ELR (cell line): ENCODE measurements around the gene NTN1.

Source experiments
- DNase-seq: peaks from one replicate; pipeline ENCODE4 v3.0.0-alpha.2; 2015; ENCODE audit warnings: low read depth

Gene NTN1

DNA sequence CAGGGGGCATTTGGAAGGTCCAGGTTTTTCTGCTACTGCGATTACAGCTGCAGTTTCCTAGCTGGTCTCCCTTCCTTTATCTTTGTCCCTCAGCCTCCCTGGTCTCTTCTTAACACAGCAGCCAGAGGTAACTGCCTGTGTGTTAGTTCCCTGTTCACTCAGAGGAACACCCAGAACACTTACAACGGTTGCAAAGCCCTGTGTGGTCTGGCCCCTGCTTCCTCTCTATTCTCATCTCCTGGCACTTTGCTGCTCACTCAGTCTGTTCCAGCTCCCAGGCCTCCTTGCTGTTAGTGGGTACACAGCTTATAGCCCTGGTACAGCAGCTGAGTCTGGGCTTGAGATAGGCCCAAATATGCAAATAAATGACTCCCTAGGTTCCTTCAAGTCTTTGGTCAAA lies 16.4 kb downstream of the NTN1 start:
- DNase-seq = no peak

DNA sequence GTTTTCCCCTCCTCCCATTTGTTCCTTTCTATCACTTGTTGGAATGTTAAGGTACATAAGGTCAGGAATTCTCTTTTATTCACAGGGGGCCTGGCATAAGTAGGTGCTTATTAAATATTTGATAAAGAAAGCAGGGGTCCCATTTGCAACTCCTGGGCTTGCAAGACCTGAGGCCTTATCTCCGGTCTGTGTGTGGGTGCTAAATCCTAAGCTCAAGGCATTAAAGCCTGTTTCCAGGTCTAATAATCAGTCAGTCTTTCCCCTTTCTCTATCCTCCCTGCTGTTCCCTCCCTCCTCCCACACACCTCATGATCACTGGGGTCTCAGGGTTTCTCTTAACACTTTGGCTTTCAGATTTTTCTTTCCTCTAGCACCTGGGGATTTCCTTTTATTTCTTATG lies 17.1 kb downstream of the NTN1 start:
- DNase-seq = no peak

DNA sequence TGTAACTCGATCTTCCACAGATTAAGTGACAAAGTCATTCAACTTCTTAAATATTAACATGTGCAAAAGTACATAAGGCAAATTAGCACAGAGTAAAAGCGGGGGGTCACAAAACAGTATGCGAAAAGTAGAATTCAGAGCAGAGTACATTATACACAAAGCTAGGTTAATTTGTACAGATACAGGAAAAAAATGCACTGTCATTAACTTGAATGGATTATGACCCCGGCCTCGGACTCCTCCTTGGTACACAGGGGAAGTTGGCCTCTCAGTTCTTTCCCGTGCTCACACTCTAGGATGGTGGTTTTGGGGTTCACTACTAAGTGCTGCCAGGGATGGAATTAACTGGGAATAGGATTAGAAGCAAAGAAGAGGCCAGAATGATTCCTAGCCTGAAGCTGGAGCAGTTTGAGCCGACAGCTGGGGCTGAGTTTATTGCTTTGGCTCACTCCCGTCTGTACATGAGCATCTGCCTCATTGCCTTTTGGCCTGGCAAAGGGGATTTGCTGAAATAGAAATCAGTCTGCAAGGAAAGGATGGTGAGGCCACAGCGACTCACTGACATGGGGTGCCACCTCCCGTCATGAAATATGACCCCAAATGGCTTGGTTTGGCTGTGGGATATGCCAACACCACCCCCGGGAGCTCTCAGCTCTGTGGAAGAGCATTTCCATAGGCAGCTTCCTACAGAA lies 23.6 kb downstream of the NTN1 start:
- no peak for DNase-seq

DNA sequence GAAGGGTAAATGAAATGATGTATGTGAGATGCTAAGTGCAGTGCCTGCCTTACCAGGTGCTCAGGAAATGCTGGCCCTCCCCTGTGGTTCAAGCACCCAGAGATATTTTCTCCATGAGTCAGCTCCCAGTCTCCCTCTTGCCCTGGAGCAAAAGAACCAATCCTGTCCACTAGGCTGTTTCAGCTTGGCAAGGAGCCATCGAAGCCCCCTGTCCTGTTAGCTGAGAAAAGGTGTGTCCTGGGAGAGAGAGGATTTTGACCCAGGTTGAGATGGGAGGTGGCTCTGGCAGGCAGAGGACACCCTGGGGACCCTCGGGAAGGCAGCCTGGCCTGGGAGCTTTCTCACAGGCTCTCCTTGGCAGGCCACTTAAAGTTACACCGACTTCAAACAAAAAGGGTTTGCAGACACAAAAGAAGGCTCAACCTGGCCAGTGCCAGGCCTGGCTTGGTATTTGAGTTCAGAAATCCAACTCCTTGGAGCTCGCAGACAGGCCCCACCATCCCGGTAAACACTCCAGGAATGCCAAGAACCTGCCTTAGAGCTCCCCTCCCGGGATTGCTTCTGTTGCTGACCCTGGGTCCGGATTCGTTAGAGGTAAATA lies 29.6 kb downstream of the NTN1 start:
- DNase-seq = peak; percentile 66

DNA sequence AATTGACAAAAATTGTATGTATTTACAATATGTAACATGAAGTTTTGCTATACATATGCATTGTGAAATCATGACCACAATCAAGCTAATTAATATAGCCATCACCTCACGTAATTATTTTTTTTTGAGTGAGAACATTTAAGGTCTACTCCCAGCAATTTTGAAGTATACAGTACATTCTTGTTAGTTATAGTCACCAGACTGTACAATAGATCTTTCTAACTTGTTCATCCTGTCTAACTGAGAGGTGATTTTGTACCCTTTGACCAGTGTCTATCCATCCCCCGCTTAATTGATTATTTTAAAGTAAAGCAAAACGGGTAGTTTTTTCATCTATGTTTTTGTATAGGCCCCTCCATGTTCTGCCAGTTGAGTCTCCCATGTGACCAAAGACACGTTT lies 30.3 kb downstream of the NTN1 start:
- no peak for DNase-seq

DNA sequence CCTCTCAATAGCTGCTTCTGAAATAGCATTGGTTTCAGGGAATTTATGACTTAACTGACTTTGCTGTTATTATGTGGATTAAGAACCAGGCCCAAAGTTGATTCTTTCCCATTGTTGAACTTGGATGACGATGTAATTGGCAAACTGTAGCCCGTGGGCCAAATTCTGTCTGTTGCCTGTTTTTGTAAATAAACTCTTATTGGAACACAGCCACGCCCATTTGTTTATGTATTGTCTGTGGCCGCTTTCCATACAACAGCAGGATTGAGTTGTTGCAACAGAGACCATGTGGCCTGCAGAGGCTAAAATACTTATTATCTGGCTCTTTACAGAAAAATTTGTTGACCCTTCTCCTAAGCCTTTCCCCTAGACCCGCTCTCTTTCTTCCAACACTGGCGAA lies 31.6 kb downstream of the NTN1 start:
- DNase-seq = no peak

DNA sequence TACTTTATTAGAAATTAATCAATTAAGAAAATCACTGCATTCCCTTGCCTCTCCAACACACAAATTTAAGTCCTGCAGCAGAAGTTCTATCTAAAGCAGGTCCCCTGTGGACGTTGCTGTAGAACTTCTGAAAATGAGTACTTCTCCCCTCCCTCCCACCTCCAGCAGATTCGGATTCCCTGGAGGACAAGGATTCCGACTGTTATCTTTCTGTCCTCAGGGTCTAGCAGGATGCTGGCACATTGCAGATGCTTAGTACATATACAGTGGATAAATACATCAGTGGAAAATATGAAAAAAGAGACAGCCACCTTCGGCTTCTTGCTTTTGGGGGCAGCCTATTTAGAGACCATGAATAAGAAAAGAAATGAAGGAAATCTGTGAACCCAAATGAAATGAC lies 32.1 kb downstream of the NTN1 start:
- DNase-seq = no peak

DNA sequence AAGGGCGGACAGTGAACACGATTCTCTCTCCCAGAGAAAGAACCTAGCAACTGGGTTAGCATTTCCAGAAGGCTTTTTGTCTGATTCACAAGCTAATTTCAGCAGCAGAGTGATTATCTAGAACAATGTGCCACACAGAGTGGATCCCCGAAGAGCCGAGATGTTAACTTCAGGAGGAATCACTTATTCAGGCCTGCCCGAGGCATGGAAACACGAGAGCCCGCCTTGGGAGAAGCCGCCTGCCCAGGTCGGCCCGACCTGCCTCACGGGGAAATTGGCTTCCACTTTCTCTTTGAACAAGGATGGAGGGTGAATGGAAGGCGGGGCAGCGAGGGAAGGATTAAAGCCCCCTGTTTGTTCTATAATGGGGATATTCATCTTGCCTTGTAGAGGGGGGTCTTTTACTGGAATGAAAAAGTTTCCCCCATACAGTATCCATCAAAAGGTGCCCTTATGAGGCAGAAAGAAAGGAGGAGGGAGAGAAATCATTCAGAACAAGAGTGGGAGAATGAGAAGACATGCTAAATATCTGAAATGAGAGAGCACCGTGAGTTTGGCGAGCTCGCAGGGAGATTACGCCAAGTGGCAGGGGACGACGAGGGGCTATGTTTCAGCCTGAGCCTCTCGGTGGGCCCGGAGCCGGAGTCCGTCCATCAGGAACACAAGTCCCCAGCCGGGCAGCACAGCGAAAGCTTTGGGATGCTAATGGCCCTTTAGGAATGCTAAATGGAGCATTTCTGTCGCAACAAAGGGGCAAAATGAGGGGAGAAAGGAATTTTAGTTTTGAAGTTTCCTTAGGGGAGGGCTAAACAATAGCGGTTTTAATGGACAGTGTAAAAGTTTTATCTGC lies 33.0 kb downstream of the NTN1 start:
- no peak for DNase-seq

DNA sequence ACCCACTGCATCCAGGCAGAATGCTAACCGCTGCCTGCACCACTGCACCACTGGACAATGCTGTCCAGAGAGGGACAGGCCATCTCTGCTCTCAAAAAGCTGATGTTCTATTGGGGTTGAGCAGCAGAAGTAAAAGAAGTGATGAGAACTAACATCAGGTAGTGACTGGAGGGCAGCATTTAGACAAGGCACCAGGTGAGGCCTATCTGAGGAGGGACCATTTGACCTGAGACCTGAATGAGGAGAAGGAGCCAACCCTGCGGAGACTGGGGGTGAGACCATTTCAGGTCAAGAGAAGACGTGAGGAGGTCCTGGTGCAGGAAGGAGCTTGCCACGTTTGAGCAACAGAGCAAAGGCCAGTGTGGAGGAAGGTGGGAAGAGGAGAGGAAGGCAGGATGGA lies 34.0 kb downstream of the NTN1 start:
- DNase-seq = no peak

DNA sequence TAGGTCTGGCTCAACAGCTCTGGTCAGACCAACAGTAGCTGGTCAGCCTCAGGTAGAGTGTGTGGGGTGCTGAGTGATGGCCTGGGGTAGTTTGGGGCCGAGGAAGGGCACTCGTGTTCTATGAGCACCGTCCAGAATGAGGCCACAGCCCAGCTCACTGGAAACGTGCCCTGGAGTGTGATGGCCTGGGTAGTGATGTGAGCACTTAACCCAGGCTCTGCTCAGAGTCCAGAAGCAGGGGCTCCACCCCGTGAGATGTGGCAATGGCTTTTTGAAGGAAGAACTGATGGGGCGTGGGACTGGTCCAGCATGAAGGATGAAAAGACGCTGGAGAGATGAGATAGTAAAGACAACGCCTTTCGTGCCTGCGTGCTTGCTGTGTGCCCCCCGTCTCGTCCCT lies 35.3 kb downstream of the NTN1 start:
- no peak for DNase-seq

DNA sequence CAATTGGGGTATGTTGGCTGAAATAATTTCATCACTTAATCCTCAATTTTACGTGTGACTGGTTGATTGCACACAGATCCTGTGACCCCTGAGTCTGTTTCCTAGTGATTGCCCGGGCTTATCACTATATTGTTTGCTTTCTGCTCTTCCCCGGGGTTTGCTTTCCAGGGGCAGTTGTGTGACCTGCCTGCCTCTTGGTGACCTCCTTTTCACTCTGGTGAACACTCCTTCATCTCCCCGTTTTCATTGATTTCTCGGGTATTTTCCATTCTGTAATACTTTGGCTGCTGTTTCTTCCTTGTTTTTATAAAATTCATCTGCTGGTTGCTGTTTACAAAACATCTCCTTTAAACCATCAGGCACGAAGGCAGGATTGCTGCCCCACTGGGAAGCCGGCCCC lies 36.0 kb downstream of the NTN1 start:
- no peak for DNase-seq

DNA sequence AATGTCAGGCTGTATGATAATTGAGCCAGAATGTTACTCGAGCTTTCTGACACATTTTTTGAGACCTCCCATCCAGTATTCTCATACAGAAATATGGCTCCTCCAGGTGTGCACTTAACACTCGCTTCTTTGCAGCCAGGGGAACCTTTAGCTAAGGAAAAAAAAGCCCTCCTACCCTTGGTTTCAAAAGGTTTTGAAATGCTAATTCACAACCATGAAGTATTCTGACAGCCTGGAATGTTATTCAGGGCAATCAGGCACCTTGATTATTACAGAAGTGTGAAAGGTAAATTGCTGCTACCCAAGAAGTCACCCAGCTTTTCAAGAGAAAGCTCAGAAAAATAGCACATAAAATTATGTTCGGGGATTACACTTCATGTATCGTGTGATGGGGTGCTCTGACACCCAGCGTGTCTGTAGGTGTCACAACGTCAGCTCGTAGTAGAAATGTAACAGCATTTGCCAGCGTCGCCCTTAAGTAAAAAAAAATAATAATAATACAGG lies 41.1 kb downstream of the NTN1 start:
- no peak for DNase-seq

DNA sequence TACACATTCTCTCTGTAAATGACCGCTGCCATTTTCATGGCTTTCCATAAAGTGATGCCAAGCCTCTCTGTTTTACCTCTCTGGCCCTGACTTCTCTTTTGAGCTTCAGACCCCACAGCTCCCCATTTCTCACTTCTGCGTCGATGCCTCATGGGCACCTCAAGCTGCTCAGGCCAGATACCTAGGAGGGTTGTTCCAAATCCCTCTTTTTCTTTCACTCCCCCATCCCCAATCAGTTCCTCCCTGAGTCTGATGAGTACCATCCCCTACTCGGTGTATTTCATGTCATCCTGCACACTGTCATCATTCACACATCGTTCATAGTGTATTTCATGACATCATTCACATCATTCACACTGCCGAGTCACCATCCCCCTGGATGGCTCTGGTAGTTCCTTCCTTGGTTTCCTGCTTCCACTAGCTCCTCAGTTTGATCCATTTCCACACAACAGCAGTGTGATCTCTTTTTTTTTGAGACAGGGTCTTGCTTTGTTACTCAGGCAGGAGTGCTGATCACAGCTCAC lies 43.1 kb downstream of the NTN1 start:
- DNase-seq = no peak

DNA sequence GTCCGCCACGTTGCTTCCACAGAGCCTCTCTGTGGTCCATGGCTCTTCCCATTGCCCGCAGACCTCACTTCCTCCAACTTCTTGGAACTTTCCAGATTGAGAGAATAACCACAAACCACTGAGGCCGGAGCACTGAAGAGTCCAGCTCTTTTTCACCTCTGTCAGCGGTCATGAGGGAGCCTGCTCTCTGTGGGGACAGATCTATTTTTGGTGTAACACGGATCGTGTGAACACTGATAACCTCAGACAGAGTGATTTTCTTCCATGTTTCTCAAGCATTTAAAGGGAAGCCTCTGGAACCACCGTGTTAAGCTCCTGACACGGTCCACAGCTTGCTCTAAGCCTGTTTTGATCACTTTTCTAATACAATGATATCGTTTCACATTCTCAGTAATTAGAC lies 49.7 kb downstream of the NTN1 start:
- no peak for DNase-seq

DNA sequence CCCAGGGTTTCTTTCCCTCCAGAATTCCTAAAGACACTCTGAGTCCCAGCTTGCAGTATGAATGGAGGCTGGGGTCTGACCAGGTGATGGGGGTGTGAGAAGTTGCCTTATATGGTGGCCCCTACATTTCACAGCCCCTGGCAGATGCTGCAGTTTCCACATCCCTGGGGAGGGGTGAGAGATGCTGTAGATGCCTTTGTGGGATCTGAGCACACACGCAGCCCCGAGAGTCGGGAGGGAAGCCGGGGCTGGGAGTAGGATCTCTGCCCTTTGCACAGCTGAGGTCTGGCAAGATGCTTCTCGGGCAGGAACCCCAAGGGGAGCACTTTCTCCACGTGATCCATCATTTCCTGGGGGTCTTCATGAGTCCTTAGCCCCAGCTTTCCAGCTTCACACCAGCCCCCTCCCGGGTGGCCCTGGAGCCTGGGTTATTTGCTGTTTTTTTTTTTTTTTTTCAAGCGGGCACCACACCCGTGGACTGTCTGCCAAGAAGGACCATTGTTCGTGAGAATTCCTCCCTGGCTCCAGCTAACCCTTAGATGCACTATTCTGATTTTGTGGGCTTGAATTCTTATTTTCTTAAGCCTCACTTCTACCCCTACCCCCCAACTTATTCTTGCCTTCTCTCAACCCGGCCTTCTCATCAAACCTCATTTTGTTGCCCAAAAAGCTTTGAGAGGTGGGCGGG lies 50.6 kb downstream of the NTN1 start:
- DNase-seq = no peak

DNA sequence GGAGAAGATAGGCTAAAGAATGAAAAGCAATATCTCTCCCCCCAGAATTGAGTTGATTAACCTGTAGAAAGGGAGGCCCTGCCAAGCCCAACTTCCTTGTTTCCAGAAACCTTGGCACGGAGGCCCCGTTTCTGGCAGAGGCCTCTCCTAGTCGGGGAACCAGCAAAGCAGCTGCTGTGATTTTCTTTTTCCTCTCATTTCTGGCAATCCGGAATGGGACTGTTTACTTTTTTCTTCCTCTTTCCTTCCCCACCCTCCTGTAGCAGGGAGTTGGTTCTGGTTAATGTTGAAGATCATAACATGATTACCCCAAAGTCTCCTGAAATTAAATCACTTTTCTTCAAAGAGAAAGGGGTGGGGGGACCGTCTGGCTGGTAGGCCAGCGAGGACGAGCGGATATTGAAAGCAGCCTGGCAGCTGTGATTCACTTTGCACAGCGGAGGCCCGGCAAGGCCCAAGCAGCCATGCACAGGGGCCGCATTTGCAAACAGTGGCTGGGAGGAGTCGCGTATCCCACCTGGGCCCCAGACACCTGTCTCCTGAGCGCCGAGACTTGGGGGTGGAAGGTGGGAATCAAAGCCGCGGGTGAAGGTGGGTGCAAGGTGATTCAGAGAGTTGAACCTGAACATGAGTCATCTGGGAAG lies 51.5 kb downstream of the NTN1 start:
- DNase-seq = no peak

DNA sequence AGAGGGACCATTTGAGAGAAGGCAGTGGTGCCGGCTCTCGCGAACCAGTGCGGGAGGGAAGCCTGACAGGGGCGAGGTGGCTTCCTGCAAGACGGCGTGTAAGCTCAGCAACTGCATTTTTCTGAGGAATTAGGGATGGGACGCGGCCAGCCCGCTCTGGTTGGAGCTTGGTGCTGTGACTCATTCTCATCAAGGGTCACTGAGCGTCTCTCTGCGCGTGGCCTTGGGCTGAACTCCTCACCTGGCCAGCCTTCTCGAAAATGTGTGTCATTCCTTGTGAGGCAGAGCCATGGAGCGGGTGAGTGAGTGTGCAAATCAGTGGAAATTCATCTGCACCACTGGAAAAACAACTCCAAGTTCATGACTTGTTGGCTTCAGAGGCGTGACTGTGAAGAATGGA lies 52.8 kb downstream of the NTN1 start:
- no peak for DNase-seq

DNA sequence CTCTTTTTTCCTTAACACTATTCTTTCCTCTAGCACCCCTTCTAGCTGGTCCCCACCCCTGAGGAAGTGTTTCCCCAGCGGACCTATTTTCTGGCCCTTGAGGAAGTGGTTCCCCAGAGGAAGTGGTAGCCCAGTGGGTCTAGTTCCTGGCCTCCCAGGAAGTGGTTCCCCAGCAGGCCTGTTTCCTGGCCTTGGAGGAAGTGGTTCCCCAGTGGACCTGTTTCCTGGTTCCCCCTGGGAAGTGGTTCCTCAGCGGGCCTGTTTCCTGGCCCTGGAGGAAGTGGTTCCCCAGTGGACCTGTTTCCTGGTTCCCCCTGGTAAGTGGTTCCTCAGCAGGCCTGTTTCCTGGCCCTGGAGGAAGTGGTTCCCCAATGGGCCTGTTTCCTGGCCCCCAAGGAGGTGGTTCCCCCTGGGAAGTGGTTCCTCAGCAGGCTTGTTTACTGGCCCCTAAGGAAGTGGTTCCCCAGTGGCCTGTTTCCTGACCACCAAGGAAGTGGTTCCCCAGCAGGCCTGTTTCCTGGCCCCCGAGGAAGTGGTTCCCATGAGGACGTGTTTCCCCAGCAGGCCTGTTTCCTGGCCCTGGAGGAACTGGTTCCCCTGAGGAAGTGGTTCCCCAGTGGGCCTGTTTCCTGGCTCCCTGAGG lies 58.3 kb downstream of the NTN1 start:
- no peak for DNase-seq

DNA sequence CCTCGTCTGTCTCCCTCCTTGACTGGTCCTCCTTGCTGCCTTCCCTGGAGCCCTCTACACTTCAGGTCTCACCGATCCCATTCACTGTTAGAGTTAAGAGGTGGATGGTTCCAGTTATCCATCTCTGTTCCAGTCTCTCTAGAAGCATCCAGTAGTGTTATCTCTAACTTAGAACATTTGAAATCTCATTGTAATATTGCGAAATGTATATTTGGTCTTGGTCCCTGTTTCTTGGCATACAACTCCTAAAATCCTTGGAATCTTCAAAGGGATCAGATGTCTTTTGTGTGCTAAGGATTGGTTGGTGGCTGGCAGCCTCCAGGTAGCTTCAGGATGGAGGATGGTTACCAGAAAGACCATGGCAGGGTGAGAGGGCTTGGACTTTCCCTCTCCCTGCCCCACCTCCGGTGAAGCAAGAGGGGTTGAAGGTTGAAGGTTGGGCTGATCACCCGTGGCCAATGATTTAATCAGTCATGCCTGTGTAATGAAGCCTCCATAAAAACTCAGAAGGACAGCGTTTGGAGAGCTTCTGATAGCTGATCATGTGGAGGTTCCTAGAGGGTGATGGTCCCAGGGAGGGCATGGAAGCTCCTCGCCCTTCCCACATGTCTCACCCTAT lies 59.1 kb downstream of the NTN1 start:
- DNase-seq = no peak

DNA sequence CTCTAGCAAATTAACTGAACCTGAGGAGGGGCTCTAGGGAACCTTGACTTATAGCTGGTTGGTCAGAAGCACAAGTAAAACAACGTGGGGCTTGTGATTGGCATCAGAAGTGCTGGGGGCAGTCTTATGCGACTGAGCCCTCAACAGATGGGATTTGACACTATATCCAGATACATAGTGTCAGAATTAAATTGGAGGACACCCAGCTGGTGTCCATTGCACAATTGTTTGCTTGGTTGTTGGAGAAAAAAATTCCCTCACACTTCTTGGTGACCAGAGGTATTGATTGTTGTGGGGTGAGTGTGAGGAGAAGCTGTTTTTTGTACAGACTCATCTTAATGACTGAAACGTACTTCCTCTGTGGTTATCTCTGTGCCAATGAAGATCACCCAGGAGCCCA lies 59.7 kb downstream of the NTN1 start:
- DNase-seq = no peak

DNA sequence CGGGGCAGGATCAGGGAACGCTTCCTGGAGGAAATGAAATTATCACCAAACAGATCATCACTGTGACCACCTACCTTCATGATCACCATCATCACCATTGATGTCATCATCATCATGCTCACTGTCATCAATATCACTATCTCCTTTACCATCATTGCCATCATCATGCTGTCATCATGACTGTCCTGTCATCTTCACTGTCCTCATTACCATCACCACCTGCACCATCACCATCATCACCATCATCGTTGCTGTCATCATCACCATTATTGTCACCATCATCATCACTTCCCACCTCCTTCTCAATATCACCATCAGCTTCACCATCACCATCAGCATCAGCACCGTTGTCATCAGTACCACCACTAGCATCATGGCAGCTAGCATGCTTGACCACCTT lies 65.3 kb downstream of the NTN1 start:
- DNase-seq = no peak
